K562 (cell line): ENCODE measurements around the gene MAGI2.

Experiments used
- BRCA1 ChIP-seq, 2 experiments: fragments of 450-650 bp in 1 of 2; sonication (generic) in 1 of 2; formaldehyde crosslinking in 1 of 2; IDR thresholded peaks; 2 replicates each; pipeline versions ENCODE4 v1.5.0 to v1.6.1; 2017 to 2020; ENCODE audit warnings: mild to moderate bottlenecking in 1 of 2, missing genetic modification reagents in 1 of 2
- JUN ChIP-seq, 2 experiments: sonication (generic) in 1 of 2; formaldehyde crosslinking in 1 of 2; IDR thresholded peaks; 2 replicates each; pipeline versions ENCODE4 v1.6.1 to v1.8.0; 2012 to 2022; ENCODE audit warnings: borderline replicate concordance in 2 of 2, mild to moderate bottlenecking in 2 of 2, improper control_type of control experiment in 1 of 2, low read depth in 1 of 2, low read length in 1 of 2, missing genetic modification reagents in 1 of 2
- POLR2A ChIP-seq: fragments of 450-650 bp; conservative IDR thresholded peaks from 2 replicates; pipeline ENCODE4 v1.6.1; 2016
- ZFP91 ChIP-seq: sonication (generic); formaldehyde crosslinking; IDR thresholded peaks from 2 replicates; pipeline ENCODE4 v1.8.0; 2022; ENCODE audit warnings: mild to moderate bottlenecking, missing genetic modification reagents

DNA sequence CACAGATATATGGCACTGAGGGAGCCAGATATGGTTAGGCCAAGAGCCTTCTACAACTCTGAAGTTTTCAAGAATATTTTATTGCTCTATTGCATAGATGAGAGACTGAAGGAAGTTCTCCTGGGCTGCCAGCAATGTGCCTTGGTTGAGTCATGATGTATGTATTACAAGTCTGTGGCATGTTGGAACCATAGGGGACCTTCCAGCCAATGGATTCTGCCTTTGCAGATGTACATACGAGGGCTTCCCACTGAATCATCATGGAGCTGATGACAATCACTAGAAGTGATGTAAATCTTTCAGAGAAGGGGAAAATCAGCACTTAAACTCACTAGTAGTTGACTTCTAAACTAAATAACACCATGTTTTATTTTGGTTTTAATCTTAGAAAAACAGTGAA is 1235.4 kb downstream of the MAGI2 start:
- TF ChIP-seq ZFP91 (CRISPR knock-in tag) (no peak), POLR2A (no peak), BRCA1 (IDR thresholded peaks at IDR 0.05) (no peak), BRCA1 (CRISPR knock-in tag; IDR thresholded peaks at IDR 0.05) (no peak), JUN (IDR thresholded peaks at IDR 0.05; ENCODE audit: borderline replicate concordance, low read depth, low read length) (no peak), JUN (CRISPR knock-in tag; IDR thresholded peaks at IDR 0.05; ENCODE audit: borderline replicate concordance) (no peak)
